HL-60 (cell line): ENCODE measurements around the gene HSPA12B.

ENCODE experiments used
- GABPA ChIP-seq: IDR thresholded peaks from 2 replicates; pipeline ENCODE4 v1.6.1; 2012; ENCODE audit warnings: low read depth
- POLR2AphosphoS5 ChIP-seq: IDR thresholded peaks from 2 replicates; pipeline ENCODE4 v1.6.1; 2012; ENCODE audit warnings: low read depth
- SPI1 ChIP-seq: IDR thresholded peaks from 2 replicates; pipeline ENCODE4 v1.6.1; 2012; ENCODE audit warnings: low read depth, mild to moderate bottlenecking, borderline replicate concordance
- TF ChIP-seq, protein P1 (sequence below): IDR thresholded peaks from one replicate; pipeline ENCODE4 v1.5.1; 2011; ENCODE audit warnings: low read length, control low read depth, inconsistent platforms; ENCODE audit not compliant: insufficient read depth
- TF ChIP-seq, protein P2 (sequence below): IDR thresholded peaks from 2 replicates; pipeline ENCODE4 v1.6.1; 2012; ENCODE audit warnings: low read depth; ENCODE audit not compliant: insufficient replicate concordance

DNA sequence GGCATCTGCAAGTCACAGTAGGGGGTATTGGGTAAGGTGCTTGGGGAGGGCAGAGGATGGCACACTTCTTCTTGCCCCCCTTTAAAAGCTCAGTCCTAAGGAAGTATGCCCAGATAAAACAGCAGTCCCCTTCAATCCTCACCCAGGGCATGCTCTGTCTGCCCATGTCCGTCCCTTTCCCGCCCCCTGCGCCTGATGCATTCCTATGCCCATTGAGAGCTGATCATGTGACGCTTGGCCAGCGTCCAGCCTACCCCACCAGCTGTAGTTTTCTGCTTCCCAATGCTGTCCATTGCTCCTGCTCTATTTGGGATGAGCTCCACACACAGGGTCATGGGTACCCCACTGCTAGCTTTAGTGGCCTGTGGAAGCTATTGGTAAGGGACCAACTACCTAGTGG, 28.4 kb upstream of the HSPA12B start:
- TF ChIP-seq, protein P1, sequence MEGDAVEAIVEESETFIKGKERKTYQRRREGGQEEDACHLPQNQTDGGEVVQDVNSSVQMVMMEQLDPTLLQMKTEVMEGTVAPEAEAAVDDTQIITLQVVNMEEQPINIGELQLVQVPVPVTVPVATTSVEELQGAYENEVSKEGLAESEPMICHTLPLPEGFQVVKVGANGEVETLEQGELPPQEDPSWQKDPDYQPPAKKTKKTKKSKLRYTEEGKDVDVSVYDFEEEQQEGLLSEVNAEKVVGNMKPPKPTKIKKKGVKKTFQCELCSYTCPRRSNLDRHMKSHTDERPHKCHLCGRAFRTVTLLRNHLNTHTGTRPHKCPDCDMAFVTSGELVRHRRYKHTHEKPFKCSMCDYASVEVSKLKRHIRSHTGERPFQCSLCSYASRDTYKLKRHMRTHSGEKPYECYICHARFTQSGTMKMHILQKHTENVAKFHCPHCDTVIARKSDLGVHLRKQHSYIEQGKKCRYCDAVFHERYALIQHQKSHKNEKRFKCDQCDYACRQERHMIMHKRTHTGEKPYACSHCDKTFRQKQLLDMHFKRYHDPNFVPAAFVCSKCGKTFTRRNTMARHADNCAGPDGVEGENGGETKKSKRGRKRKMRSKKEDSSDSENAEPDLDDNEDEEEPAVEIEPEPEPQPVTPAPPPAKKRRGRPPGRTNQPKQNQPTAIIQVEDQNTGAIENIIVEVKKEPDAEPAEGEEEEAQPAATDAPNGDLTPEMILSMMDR: no peak
- TF ChIP-seq POLR2AphosphoS5 (no peak), GABPA (no peak), SPI1 (no peak)
- TF ChIP-seq, protein P2, sequence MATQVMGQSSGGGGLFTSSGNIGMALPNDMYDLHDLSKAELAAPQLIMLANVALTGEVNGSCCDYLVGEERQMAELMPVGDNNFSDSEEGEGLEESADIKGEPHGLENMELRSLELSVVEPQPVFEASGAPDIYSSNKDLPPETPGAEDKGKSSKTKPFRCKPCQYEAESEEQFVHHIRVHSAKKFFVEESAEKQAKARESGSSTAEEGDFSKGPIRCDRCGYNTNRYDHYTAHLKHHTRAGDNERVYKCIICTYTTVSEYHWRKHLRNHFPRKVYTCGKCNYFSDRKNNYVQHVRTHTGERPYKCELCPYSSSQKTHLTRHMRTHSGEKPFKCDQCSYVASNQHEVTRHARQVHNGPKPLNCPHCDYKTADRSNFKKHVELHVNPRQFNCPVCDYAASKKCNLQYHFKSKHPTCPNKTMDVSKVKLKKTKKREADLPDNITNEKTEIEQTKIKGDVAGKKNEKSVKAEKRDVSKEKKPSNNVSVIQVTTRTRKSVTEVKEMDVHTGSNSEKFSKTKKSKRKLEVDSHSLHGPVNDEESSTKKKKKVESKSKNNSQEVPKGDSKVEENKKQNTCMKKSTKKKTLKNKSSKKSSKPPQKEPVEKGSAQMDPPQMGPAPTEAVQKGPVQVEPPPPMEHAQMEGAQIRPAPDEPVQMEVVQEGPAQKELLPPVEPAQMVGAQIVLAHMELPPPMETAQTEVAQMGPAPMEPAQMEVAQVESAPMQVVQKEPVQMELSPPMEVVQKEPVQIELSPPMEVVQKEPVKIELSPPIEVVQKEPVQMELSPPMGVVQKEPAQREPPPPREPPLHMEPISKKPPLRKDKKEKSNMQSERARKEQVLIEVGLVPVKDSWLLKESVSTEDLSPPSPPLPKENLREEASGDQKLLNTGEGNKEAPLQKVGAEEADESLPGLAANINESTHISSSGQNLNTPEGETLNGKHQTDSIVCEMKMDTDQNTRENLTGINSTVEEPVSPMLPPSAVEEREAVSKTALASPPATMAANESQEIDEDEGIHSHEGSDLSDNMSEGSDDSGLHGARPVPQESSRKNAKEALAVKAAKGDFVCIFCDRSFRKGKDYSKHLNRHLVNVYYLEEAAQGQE: no peak
